Left cardiac atrium (tissue), 4 donors: ENCODE measurements around the gene SLC43A1. TPM values are rescaled to one million over a fixed set of nuclear protein-coding genes. Genes with fewer than 3 reads are reported as not detected.

Experiments
- ATAC-seq, 2 donors: fragments of 200-7000 bp; cut with Tn5 transposase; one replicate each; pipeline ENCODE4 v1.9.1; 2020; ENCODE audit warnings: mild to moderate bottlenecking in 2 of 2, moderate library complexity in 2 of 2
- DNase-seq: peaks from one replicate; pipeline ENCODE4 v3.0.0-alpha.2; 2020
- intact Hi-C, 2 donors: fragments of 100-400 bp; cut with DNase I; formaldehyde crosslinking; loops; one replicate each; pipeline versions ENCODE4 v1.14.1 to v1.15.1; 2022 to 2023
- total RNA-seq, 2 donors: library from RNA; stranded (reverse); fragmentation: NEBNext Ultra II Directional; extraction: Animal tissue kit (Norgen Biotek cat#: 25700); gene quantifications; one replicate each; pipeline ENCODE4 v1.2.1, GENCODE V29; 2021
- donor health status: DM: no; HTN: yes; CAD: no.
- donor health status: DM: no; HTN: yes; CAD: no; lungs with severe emphysema.
- donor health status: DM: yes; HTN: yes; CAD: no.
- donor health status: Dilated cardiomyopathy.

The SLC43A1 gene
- total RNA-seq, 2 donors from 2014 or later, result 5.8 to 7.2 TPM

GRCh38 chr11:57483562-57483918 is 32.0 kb downstream of the SLC43A1 start:
- ATAC-seq (no peak), DNase-seq (no peak)
- intact Hi-C loops, result loop anchor here in 1 of 2 donors (5.0 kb wide), 1 partner anchor 136 kb away; no protein-coding TSS in a partner anchor

GRCh38 chr11:57482782-57483561 is 32.5 kb downstream of the SLC43A1 start:
- DNase-seq (no peak), ATAC-seq (peak; percentile 72 to 74)
- intact Hi-C loops, result loop anchor here in 1 of 2 donors (5.0 kb wide), 1 partner anchor 136 kb away; no protein-coding TSS in a partner anchor

- ATAC-seq (no peak), DNase-seq (no peak)
- intact Hi-C loops, result loop anchor here in 1 of 2 donors (2.0 to 5.0 kb wide), 2 partner anchors 21 to 135 kb away; partner anchors contain the start of gene RTN4RL2
Observed at GRCh38 chr11:57481915-57482781, 33.4 kb downstream of the SLC43A1 start.

GRCh38 chr11:57481315-57481714 is 34.2 kb downstream of the SLC43A1 start:
- intact Hi-C loops, result loop anchor here in 1 of 2 donors (2.0 to 5.0 kb wide), 2 partner anchors 21 to 134 kb away; partner anchors contain the start of gene RTN4RL2
- ATAC-seq (no peak), DNase-seq (no peak)

- DNase-seq (peak; percentile 61), ATAC-seq (peak in 1 of 2 donors; percentile 40)
- intact Hi-C loops, result loop anchor here in 1 of 2 donors (2.0 to 5.0 kb wide), 2 partner anchors 20 to 133 kb away; partner anchors contain the start of gene RTN4RL2
Observed at GRCh38 chr11:57480409-57481137, 34.9 kb downstream of the SLC43A1 start.

GRCh38 chr11:57479911-57480310 is 35.6 kb downstream of the SLC43A1 start:
- intact Hi-C loops, result loop anchor here in 1 of 2 donors (2.0 to 5.0 kb wide), 2 partner anchors 19 to 133 kb away; partner anchors contain the start of gene RTN4RL2
- no peak for DNase-seq
- ATAC-seq, result no peak

GRCh38 chr11:57479021-57479663 is 36.4 kb downstream of the SLC43A1 start:
- intact Hi-C loops, result no loop called here

GRCh38 chr11:57477507-57478189 is 37.9 kb downstream of the SLC43A1 start:
- intact Hi-C loops, result no loop called here
- ATAC-seq (no peak), DNase-seq (no peak)

More at GRCh38 chr11:57479021-57479663, 36.4 kb downstream of the SLC43A1 start:
- no peak for ATAC-seq
- DNase-seq, result no peak

- intact Hi-C loops, result no loop called here
- ATAC-seq (peak; percentile 78 to 80), DNase-seq (no peak)
Observed at GRCh38 chr11:57476757-57477506, 38.6 kb downstream of the SLC43A1 start.

- DNase-seq (peak; percentile 55), ATAC-seq (peak; percentile 81 to 87)
- intact Hi-C loops, result no loop called here
Observed at GRCh38 chr11:57476047-57476756, 39.3 kb downstream of the SLC43A1 start.

GRCh38 chr11:57475671-57476046 is 39.8 kb downstream of the SLC43A1 start:
- DNase-seq, result no peak
- intact Hi-C loops, result no loop called here

GRCh38 chr11:57475191-57475590 is 40.3 kb downstream of the SLC43A1 start:
- DNase-seq, result no peak
- no peak for ATAC-seq
- intact Hi-C loops, result no loop called here

More at GRCh38 chr11:57475671-57476046, 39.8 kb downstream of the SLC43A1 start:
- no peak for ATAC-seq

- intact Hi-C loops, result no loop called here
- ATAC-seq, result no peak
- DNase-seq, result no peak
Observed at GRCh38 chr11:57474803-57475115, 40.7 kb downstream of the SLC43A1 start.

- intact Hi-C loops, result no loop called here
- no peak for ATAC-seq
- no peak for DNase-seq
Observed at GRCh38 chr11:57474017-57474802, 41.3 kb downstream of the SLC43A1 start.

GRCh38 chr11:57473285-57473841 is 42.1 kb downstream of the SLC43A1 start:
- DNase-seq (no peak), ATAC-seq (no peak)
- intact Hi-C loops, result no loop called here

- DNase-seq (no peak), ATAC-seq (no peak)
- intact Hi-C loops, result no loop called here
Observed at GRCh38 chr11:57471496-57471895, 44.0 kb downstream of the SLC43A1 start.
